Liver (tissue), 9 donors: ENCODE measurements around the gene ARHGAP28. TPM values are rescaled to one million over a fixed set of nuclear protein-coding genes. Genes with fewer than 3 reads are reported as not detected.

Experiments used
- DNase-seq: peaks from one replicate; pipeline ENCODE4 v3.0.0-alpha.2; 2017; ENCODE audit warnings: low spot score
- H3K27ac ChIP-seq, 2 donors: one replicate each; pipeline ENCODE4 v1.7.0; 2013; ENCODE audit warnings: inconsistent platforms in 2 of 2, low read length in 2 of 2, control low read depth in 1 of 2, low read depth in 1 of 2, mild to moderate bottlenecking in 1 of 2
- H3K27me3 ChIP-seq, 4 donors: one replicate each; pipeline versions ENCODE4 v1.6.1 to v1.7.0; 2013; ENCODE audit warnings: low read length in 3 of 4, inconsistent platforms in 1 of 4, mild to moderate bottlenecking in 1 of 4, moderate library complexity in 1 of 4; ENCODE audit not compliant: control insufficient read depth in 4 of 4, insufficient read depth in 4 of 4
- H3K36me3 ChIP-seq, 4 donors: one replicate each; pipeline versions ENCODE4 v1.6.1 to v1.7.0; 2013; ENCODE audit warnings: low read length in 3 of 4, mild to moderate bottlenecking in 3 of 4, low read depth in 1 of 4, moderate library complexity in 1 of 4; ENCODE audit not compliant: control insufficient read depth in 4 of 4, insufficient read depth in 3 of 4
- H3K4me1 ChIP-seq, 4 donors: one replicate each; pipeline versions ENCODE4 v1.6.1 to v1.7.0; 2013; ENCODE audit warnings: low read length in 3 of 4, mild to moderate bottlenecking in 3 of 4, moderate library complexity in 1 of 4; ENCODE audit not compliant: control insufficient read depth in 4 of 4, insufficient read depth in 4 of 4
- H3K4me3 ChIP-seq, 3 donors: one replicate each; pipeline versions ENCODE4 v1.6.1 to v1.7.0; 2013; ENCODE audit warnings: low read length in 3 of 3, control low read depth in 1 of 3, low read depth in 1 of 3, mild to moderate bottlenecking in 1 of 3
- H3K9ac ChIP-seq, 2 donors: one replicate each; pipeline ENCODE4 v1.7.0; 2013; ENCODE audit warnings: low read length in 2 of 2, mild to moderate bottlenecking in 2 of 2, moderate library complexity in 2 of 2, control low read depth in 1 of 2, low read depth in 1 of 2
- H3K9me3 ChIP-seq, 4 donors: one replicate each; pipeline versions ENCODE4 v1.6.1 to v1.7.0; 2013; ENCODE audit warnings: low read length in 3 of 4; ENCODE audit not compliant: control insufficient read depth in 4 of 4
- CTCF ChIP-seq: fragments of 150-350 bp; IDR thresholded peaks from 2 replicates; pipeline ENCODE4 v1.5.1; 2017; ENCODE audit warnings: improper control_type of control experiment, low read depth, low read length; ENCODE audit not compliant: missing input control
- EGR1 ChIP-seq, 2 donors: IDR thresholded peaks; 2 replicates each; pipeline ENCODE4 v1.6.1; 2016 to 2018; ENCODE audit warnings: antibody characterized with exemption in 2 of 2, low read depth in 2 of 2
- FOXA1 ChIP-seq: IDR thresholded peaks from 2 replicates; pipeline ENCODE4 v1.6.1; 2016; ENCODE audit warnings: antibody characterized with exemption
- FOXA2 ChIP-seq: IDR thresholded peaks from 2 replicates; pipeline ENCODE4 v1.6.1; 2016; ENCODE audit warnings: antibody characterized with exemption
- GABPA ChIP-seq, 2 donors: IDR thresholded peaks in 1 of 2; conservative IDR thresholded peaks in 1 of 2; 2 replicates each; pipeline ENCODE4 v1.6.1; 2016; ENCODE audit warnings: antibody characterized with exemption in 2 of 2, mild to moderate bottlenecking in 1 of 2, moderate library complexity in 1 of 2
- HNF4A ChIP-seq, 2 donors: conservative IDR thresholded peaks; 2 replicates each; pipeline ENCODE4 v1.6.1; 2016; ENCODE audit warnings: antibody characterized with exemption in 2 of 2, mild to moderate bottlenecking in 2 of 2
- HNF4G ChIP-seq: IDR thresholded peaks from 2 replicates; pipeline ENCODE4 v1.6.1; 2016; ENCODE audit warnings: antibody characterized with exemption
- JUND ChIP-seq, 2 donors: IDR thresholded peaks; 2 replicates each; pipeline ENCODE4 v1.6.1; 2016; ENCODE audit warnings: antibody characterized with exemption in 2 of 2
- NR2F2 ChIP-seq: IDR thresholded peaks from 2 replicates; pipeline ENCODE4 v1.6.1; 2016; ENCODE audit warnings: antibody characterized with exemption
- RAD21 ChIP-seq, 2 donors: IDR thresholded peaks; 2 replicates each; pipeline ENCODE4 v1.6.1; 2016; ENCODE audit warnings: antibody characterized with exemption in 2 of 2, mild to moderate bottlenecking in 2 of 2
- REST ChIP-seq: IDR thresholded peaks from 2 replicates; pipeline ENCODE4 v1.6.1; 2016; ENCODE audit warnings: antibody characterized with exemption, mild to moderate bottlenecking
- RXRA ChIP-seq, 2 donors: IDR thresholded peaks; 2 replicates each; pipeline ENCODE4 v1.6.1; 2017 to 2018; ENCODE audit warnings: antibody characterized with exemption in 2 of 2, mild to moderate bottlenecking in 1 of 2
- SP1 ChIP-seq: IDR thresholded peaks from 2 replicates; pipeline ENCODE4 v1.6.1; 2018; ENCODE audit warnings: antibody characterized with exemption, mild to moderate bottlenecking
- TAF1 ChIP-seq: conservative IDR thresholded peaks from 2 replicates; pipeline ENCODE4 v1.6.1; 2016; ENCODE audit warnings: antibody characterized with exemption, mild to moderate bottlenecking
- YY1 ChIP-seq: IDR thresholded peaks from 2 replicates; pipeline ENCODE4 v1.6.1; 2016; ENCODE audit warnings: antibody characterized with exemption, mild to moderate bottlenecking
- WGBS: extraction: QIAGEN DNeasy Blood & Tissue Kit; methylation state at CpG from one replicate; pipeline ENCODE4 v1.1.7; 2013; 5-methylcytosine and 5-hydroxymethylcytosine counted together
- polyA plus RNA-seq, 2 donors: library from polyadenylated mRNA; stranded (reverse) in 1 of 2; unstranded in 1 of 2; fragments of 200-250 nt in 1 of 2; fragments of >200 nt in 1 of 2; fragmentation: Nextera tagmentation in 1 of 2; extraction: Ambion mirVana in 1 of 2; gene quantifications; one replicate each; pipeline versions ENCODE4 v1.2.1 to v1.2.3, GENCODE V29; 2013 to 2015
- total RNA-seq, 2 donors: library from RNA; depleted of rRNA; stranded (reverse); fragments of >200 nt; gene quantifications; one replicate each; pipeline ENCODE4 v1.2.3, GENCODE V29; 2014
- TF ChIP-seq, protein P1 (sequence below): IDR thresholded peaks from 2 replicates; pipeline ENCODE4 v1.6.1; 2016; ENCODE audit warnings: antibody characterized with exemption
- TF ChIP-seq, protein P2 (sequence below): IDR thresholded peaks from 2 replicates; pipeline ENCODE4 v1.6.1; 2016; ENCODE audit warnings: antibody characterized with exemption
- donor health status: healthy.
- donor health status: healthy.
- donor health status: healthy.
- donor health status: healthy.
- donor health status: healthy.

ARHGAP28 gene
- total and polyA plus RNA-seq, 4 donors = 0.14 to 2.1 (median 0.69) TPM

DNA sequence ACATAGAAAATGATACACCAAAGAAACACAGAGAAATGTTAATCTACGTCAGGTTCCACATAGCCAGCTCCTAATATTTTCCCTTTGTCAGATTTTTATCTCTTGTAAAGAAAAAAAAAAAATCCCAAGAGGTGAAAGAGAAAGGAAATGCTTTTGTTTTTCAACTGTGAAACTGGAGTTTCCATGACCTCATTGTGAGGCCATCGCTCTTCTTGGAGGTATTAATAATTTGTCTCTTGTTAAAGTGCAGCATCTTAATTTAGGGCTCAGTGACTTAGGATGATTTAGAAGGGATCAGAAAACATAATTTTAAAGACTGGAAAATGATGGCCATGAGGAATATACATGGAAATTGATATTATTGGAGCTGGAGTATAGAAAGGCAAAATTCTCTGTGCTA is 21.7 kb downstream of the ARHGAP28 start (continued):
- TF ChIP-seq, protein P1, sequence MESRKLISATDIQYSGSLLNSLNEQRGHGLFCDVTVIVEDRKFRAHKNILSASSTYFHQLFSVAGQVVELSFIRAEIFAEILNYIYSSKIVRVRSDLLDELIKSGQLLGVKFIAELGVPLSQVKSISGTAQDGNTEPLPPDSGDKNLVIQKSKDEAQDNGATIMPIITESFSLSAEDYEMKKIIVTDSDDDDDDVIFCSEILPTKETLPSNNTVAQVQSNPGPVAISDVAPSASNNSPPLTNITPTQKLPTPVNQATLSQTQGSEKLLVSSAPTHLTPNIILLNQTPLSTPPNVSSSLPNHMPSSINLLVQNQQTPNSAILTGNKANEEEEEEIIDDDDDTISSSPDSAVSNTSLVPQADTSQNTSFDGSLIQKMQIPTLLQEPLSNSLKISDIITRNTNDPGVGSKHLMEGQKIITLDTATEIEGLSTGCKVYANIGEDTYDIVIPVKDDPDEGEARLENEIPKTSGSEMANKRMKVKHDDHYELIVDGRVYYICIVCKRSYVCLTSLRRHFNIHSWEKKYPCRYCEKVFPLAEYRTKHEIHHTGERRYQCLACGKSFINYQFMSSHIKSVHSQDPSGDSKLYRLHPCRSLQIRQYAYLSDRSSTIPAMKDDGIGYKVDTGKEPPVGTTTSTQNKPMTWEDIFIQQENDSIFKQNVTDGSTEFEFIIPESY = no peak
- TF ChIP-seq, protein P2, sequence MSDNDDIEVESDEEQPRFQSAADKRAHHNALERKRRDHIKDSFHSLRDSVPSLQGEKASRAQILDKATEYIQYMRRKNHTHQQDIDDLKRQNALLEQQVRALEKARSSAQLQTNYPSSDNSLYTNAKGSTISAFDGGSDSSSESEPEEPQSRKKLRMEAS = no peak
- no peak for TF ChIP-seq RAD21 (IDR thresholded peaks at IDR 0.05)
- no peak for TF ChIP-seq GABPA (IDR thresholded peaks at IDR 0.05 in 1 of 2, conservative IDR thresholded peaks at IDR 0.05 in 1 of 2)
- no peak for TF ChIP-seq HNF4A (conservative IDR thresholded peaks at IDR 0.05)
- TF ChIP-seq HNF4G = no peak
- no peak for TF ChIP-seq NR2F2

DNA sequence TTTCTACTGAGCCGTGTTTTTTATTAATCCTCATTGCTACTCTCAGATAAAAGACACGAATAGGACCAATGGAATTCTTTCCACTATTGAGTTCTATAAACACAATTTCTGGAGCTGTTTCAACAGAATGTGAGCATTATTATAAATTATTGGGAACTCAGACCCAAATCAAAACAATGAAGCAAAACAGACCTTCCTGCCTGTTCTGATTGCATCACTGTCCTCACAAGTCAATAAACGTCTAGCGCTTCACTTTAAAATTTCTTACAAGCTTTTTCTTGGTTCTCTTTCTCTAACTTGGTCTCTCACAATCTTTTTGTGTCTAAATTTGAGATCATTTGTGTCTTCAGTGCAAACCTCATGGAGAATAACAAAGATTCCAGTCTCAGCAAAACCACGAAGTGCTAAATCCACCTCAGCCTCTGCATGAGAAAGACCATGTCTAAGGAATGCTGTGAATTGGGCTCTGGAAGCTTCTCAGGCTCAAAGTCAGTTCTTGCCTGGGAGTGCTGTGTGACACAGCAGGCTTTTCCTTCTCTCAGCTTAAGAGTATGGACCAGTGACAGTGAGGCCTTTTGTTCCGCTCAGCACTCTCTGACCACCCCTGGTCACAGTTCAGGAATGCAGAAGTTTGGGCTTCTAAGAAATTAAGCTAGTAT is 22.8 kb downstream of the ARHGAP28 start:
- TF ChIP-seq GABPA (IDR thresholded peaks at IDR 0.05 in 1 of 2, conservative IDR thresholded peaks at IDR 0.05 in 1 of 2) (no peak), REST (no peak), SP1 (no peak), EGR1 (IDR thresholded peaks at IDR 0.05; ENCODE audit: low read depth in 2 of 2) (no peak), TAF1 (no peak)
- no peaks in the 10 kb centered on the region for H3K36me3 ChIP-seq
- no peaks in the 10 kb centered on the region for H3K4me1 ChIP-seq
- no peak overlapping the region for H3K9ac ChIP-seq
- DNase-seq = no peak
- H3K9me3 ChIP-seq = peaks cover 0 to 4% (median 2%) of the 10 kb centered on the region in 4 donors
- no peaks in the 10 kb centered on the region for H3K27me3 ChIP-seq
- no peak overlapping the region for H3K27ac ChIP-seq
- WGBS = 47% methylated on average over 6 of the region's 6 CpGs
- no peak overlapping the region for H3K4me3 ChIP-seq

GRCh38 chr18:6755107-6755506 is 25.6 kb downstream of the ARHGAP28 start:
- Histone ChIP-seq H3K4me3 (no peak overlapping the region), H3K27me3 (no peaks in the 10 kb centered on the region), H3K27ac (no peak overlapping the region), H3K9ac (no peak overlapping the region), H3K9me3 (peaks cover 0 to 4% (median 1%) of the 10 kb centered on the region in 4 donors), H3K36me3 (no peaks in the 10 kb centered on the region), H3K4me1 (no peaks in the 10 kb centered on the region)
- 88% methylated on average over 5 of the region's 5 CpGs for WGBS
- TF ChIP-seq RXRA (IDR thresholded peaks at IDR 0.05) = no peak
- TF ChIP-seq FOXA2 = no peak
- no peak for TF ChIP-seq EGR1 (IDR thresholded peaks at IDR 0.05; ENCODE audit: low read depth in 2 of 2)
- TF ChIP-seq GABPA (IDR thresholded peaks at IDR 0.05 in 1 of 2, conservative IDR thresholded peaks at IDR 0.05 in 1 of 2) = no peak
- TF ChIP-seq FOXA1 = no peak
- TF ChIP-seq CTCF = no peak
- no peak for TF ChIP-seq RAD21 (IDR thresholded peaks at IDR 0.05)
- TF ChIP-seq YY1 = no peak
- TF ChIP-seq HNF4G = no peak
- TF ChIP-seq JUND (IDR thresholded peaks at IDR 0.05) = no peak
- TF ChIP-seq TAF1 = no peak
- no peak for TF ChIP-seq NR2F2
- TF ChIP-seq HNF4A (conservative IDR thresholded peaks at IDR 0.05) = no peak
- TF ChIP-seq, protein P2 = no peak
- DNase-seq = no peak
